Astrocyte (in vitro differentiated cells and primary cell): ENCODE measurements around the gene NPS.

ENCODE experiments used
- EZH2 ChIP-seq: IDR thresholded peaks from 2 replicates; pipeline ENCODE4 v1.6.1; 2012; ENCODE audit warnings: mild to moderate bottlenecking, low read length, inconsistent platforms; ENCODE audit not compliant: insufficient read depth
- TF ChIP-seq, protein P1 (sequence below): IDR thresholded peaks from 2 replicates; pipeline ENCODE4 v1.5.1; 2011; ENCODE audit warnings: low read depth, mild to moderate bottlenecking, inconsistent platforms, low read length, moderate library complexity; ENCODE audit not compliant: insufficient read depth

DNA sequence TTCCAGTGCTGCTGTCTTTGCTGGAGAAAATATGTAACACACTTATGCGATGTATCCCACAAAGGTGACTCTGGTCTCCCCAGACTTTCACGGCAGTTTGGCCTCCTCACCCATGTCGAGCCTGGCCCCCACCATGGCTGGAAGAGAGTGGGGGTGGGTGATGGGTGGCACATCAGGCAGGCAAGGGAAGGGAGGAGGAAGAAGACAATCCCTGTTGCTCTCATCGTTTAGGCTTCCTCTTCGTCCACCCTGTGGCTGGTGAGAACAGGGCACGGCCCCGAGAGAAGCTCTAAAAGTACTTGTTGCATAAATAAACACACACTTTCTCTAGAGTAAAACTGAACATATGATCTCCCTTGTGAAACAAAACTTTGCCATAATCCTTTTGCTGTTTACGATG, 11.2 kb upstream of the NPS start:
- TF ChIP-seq, protein P1, sequence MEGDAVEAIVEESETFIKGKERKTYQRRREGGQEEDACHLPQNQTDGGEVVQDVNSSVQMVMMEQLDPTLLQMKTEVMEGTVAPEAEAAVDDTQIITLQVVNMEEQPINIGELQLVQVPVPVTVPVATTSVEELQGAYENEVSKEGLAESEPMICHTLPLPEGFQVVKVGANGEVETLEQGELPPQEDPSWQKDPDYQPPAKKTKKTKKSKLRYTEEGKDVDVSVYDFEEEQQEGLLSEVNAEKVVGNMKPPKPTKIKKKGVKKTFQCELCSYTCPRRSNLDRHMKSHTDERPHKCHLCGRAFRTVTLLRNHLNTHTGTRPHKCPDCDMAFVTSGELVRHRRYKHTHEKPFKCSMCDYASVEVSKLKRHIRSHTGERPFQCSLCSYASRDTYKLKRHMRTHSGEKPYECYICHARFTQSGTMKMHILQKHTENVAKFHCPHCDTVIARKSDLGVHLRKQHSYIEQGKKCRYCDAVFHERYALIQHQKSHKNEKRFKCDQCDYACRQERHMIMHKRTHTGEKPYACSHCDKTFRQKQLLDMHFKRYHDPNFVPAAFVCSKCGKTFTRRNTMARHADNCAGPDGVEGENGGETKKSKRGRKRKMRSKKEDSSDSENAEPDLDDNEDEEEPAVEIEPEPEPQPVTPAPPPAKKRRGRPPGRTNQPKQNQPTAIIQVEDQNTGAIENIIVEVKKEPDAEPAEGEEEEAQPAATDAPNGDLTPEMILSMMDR: no peak
- TF ChIP-seq EZH2: no peak
